Right cardiac atrium (tissue), 5 donors: ENCODE data around the gene SLC46A1. TPM values are rescaled to one million over a fixed set of nuclear protein-coding genes. Genes with fewer than 3 reads are reported as not detected.

ENCODE experiments used
- ATAC-seq, 2 donors: fragments of 200-7000 bp; cut with Tn5 transposase; one replicate each; pipeline versions ENCODE4 v1.8.0 to v1.9.1; 2020; ENCODE audit warnings: moderate library complexity in 2 of 2, mild to moderate bottlenecking in 1 of 2
- DNase-seq, 3 donors: peaks; one replicate each; pipeline ENCODE4 v3.0.0-alpha.2; 2020
- H3K27ac ChIP-seq: one replicate; pipeline ENCODE4 v1.5.1; 2013; ENCODE audit warnings: mild to moderate bottlenecking, low read length, control low read depth, moderate library complexity
- H3K27me3 ChIP-seq: one replicate; pipeline ENCODE4 v1.6.1; 2013; ENCODE audit not compliant: control insufficient read depth, insufficient read depth
- H3K4me1 ChIP-seq: one replicate; pipeline ENCODE4 v1.6.1; 2013; ENCODE audit warnings: low read length; ENCODE audit not compliant: control insufficient read depth, insufficient read depth
- H3K4me3 ChIP-seq: one replicate; pipeline ENCODE4 v1.5.1; 2013; ENCODE audit warnings: low read length, control low read depth
- H3K9me3 ChIP-seq: one replicate; pipeline ENCODE4 v1.6.1; 2013; ENCODE audit warnings: low read length; ENCODE audit not compliant: control insufficient read depth
- WGBS: extraction: QIAGEN DNeasy Blood & Tissue Kit; methylation state at CpG from one replicate; pipeline ENCODE4 v1.1.7; 2013; 5-methylcytosine and 5-hydroxymethylcytosine counted together
- intact Hi-C, 4 donors: fragments of 100-400 bp; cut with DNase I; formaldehyde crosslinking; loops; one replicate each; pipeline versions ENCODE4 v1.11.0 to v1.14.0; 2022 to 2023
- polyA plus RNA-seq: library from polyadenylated mRNA; stranded (reverse); fragments of 200-250 nt; gene quantifications from one replicate; pipeline ENCODE4 v1.2.3, GENCODE V29; 2013
- total RNA-seq, 4 donors: library from RNA; stranded (reverse); fragmentation: NEBNext Ultra II Directional; extraction: Animal tissue kit (Norgen Biotek cat#: 25700); gene quantifications; one replicate each; pipeline ENCODE4 v1.2.1, GENCODE V29; 2021
- donor health status: healthy with polysubstance abuse.
- donor health status: DM: no; HTN: yes; CAD: no.
- donor health status: DM: no; HTN: no; CAD: no.
- donor health status: DM: no; HTN: yes; CAD: no; lungs with severe emphysema.
- donor health status: DM: yes; HTN: yes; CAD: no.

The SLC46A1 gene
- total and polyA plus RNA-seq, 5 donors: 3.0 to 9.2 (median 7.0) TPM

GRCh38 chr17:28367641-28368305, 38.2 kb downstream of the SLC46A1 start:
- Histone ChIP-seq H3K4me3 (no peak overlapping the region), H3K27me3 (no peaks in the 10 kb centered on the region), H3K4me1 (peaks cover 10% of the 10 kb centered on the region), H3K27ac (no peak overlapping the region), H3K9me3 (no peaks in the 10 kb centered on the region)
- ATAC-seq (no peak), DNase-seq (no peak)
- intact Hi-C loops: no loop called here
- WGBS: 91% methylated on average over 21 of the region's 21 CpGs

GRCh38 chr17:28366605-28367004, 39.4 kb downstream of the SLC46A1 start:
- WGBS: 83% methylated on average over 1 of the region's 1 CpG

GRCh38 chr17:28365487-28365886, 40.5 kb downstream of the SLC46A1 start:
- intact Hi-C loops: no loop called here
- DNase-seq: no peak
- H3K4me1 ChIP-seq: peaks cover 7% of the 10 kb centered on the region
- 86% methylated on average over 3 of the region's 3 CpGs for WGBS
- no peaks in the 10 kb centered on the region for H3K27me3 ChIP-seq
- no peak for ATAC-seq
- H3K4me3 ChIP-seq: no peak overlapping the region
- H3K27ac ChIP-seq: no peak overlapping the region
- no peaks in the 10 kb centered on the region for H3K9me3 ChIP-seq

More at GRCh38 chr17:28366605-28367004, 39.4 kb downstream of the SLC46A1 start:
- H3K4me3 ChIP-seq: no peak overlapping the region
- H3K27ac ChIP-seq: no peak overlapping the region
- intact Hi-C loops: no loop called here
- ATAC-seq (no peak), DNase-seq (no peak)
- no peaks in the 10 kb centered on the region for H3K27me3 ChIP-seq
- H3K9me3 ChIP-seq: no peaks in the 10 kb centered on the region
- H3K4me1 ChIP-seq: peaks cover 9% of the 10 kb centered on the region

- no peaks in the 10 kb centered on the region for H3K27me3 ChIP-seq
- WGBS: 90% methylated on average over 13 of the region's 13 CpGs
- H3K4me3 ChIP-seq: no peak within 1 kb of the TSS
- no peaks in the 10 kb centered on the region for H3K4me1 ChIP-seq
- intact Hi-C loops: no loop called here
- H3K9me3 ChIP-seq: no peaks in the 10 kb centered on the region
- no peak within 1 kb of the TSS for H3K27ac ChIP-seq
- DNase-seq (no peak), ATAC-seq (no peak)
Observed at GRCh38 chr17:28364665-28365363, 41.2 kb downstream of the SLC46A1 start, which contains the start of gene SEBOX. SEBOX (minus strand) TSS chr17:28365199; CDS start chr17:28365151, 48 bp downstream.

- no peak for ATAC-seq
- Histone ChIP-seq H3K27me3 (no peaks in the 10 kb centered on the region), H3K27ac (no peak overlapping the region), H3K4me3 (no peak overlapping the region), H3K4me1 (no peaks in the 10 kb centered on the region), H3K9me3 (no peaks in the 10 kb centered on the region)
- WGBS: 90% methylated on average over 8 of the region's 8 CpGs
- intact Hi-C loops: no loop called here
- no peak for DNase-seq
Observed at GRCh38 chr17:28363776-28364650, 42.0 kb downstream of the SLC46A1 start.

- Histone ChIP-seq H3K4me3 (no peak overlapping the region), H3K27ac (no peak overlapping the region), H3K4me1 (no peaks in the 10 kb centered on the region), H3K27me3 (no peaks in the 10 kb centered on the region), H3K9me3 (no peaks in the 10 kb centered on the region)
- intact Hi-C loops: no loop called here
- WGBS: 90% methylated on average over 5 of the region's 5 CpGs
- ATAC-seq (no peak), DNase-seq (no peak)
Observed at GRCh38 chr17:28363186-28363585, 42.8 kb downstream of the SLC46A1 start.

GRCh38 chr17:28357901-28358197, 48.2 kb downstream of the SLC46A1 start:
- ATAC-seq: no peak

GRCh38 chr17:28357061-28357900, 48.7 kb downstream of the SLC46A1 start, which contains the start of gene POLDIP2:
POLDIP2 (minus strand) TSS chr17:28357527; CDS start chr17:28357448, 79 bp downstream.
- H3K27me3 ChIP-seq: no peaks in the 10 kb centered on the region
- under 1% methylated on average over 80 of the region's 80 CpGs for WGBS
- H3K4me1 ChIP-seq: no peaks in the 10 kb centered on the region
- DNase-seq: peak; percentile 95 to 99 (median 98)
- peak within 1 kb of the TSS; percentile 92 for H3K4me3 ChIP-seq
- peak within 1 kb of the TSS; percentile 71 for H3K27ac ChIP-seq
- ATAC-seq: peak; percentile 99
- intact Hi-C loops: no loop called here
- no peaks in the 10 kb centered on the region for H3K9me3 ChIP-seq

More at GRCh38 chr17:28357901-28358197, 48.2 kb downstream of the SLC46A1 start:
- Histone ChIP-seq H3K4me3 (peak overlapping the region; percentile 92), H3K9me3 (no peaks in the 10 kb centered on the region), H3K27ac (peak overlapping the region; percentile 71), H3K27me3 (no peaks in the 10 kb centered on the region), H3K4me1 (no peaks in the 10 kb centered on the region)
- intact Hi-C loops: no loop called here
- DNase-seq: no peak
- WGBS: 8% methylated on average over 4 of the region's 4 CpGs

- intact Hi-C loops: no loop called here
- 93% methylated on average over 7 of the region's 7 CpGs for WGBS
- no peaks in the 10 kb centered on the region for H3K27me3 ChIP-seq
- H3K27ac ChIP-seq: no peak overlapping the region
- DNase-seq: no peak
- H3K4me3 ChIP-seq: no peak overlapping the region
- H3K9me3 ChIP-seq: no peaks in the 10 kb centered on the region
- H3K4me1 ChIP-seq: peaks cover 2% of the 10 kb centered on the region
- no peak for ATAC-seq
Observed at GRCh38 chr17:28350271-28350670, 55.7 kb downstream of the SLC46A1 start.

GRCh38 chr17:28348979-28349378, 57.0 kb downstream of the SLC46A1 start:
- H3K4me1 ChIP-seq: peaks cover 2% of the 10 kb centered on the region
- no peak for DNase-seq
- H3K27ac ChIP-seq: no peak overlapping the region
- no peaks in the 10 kb centered on the region for H3K27me3 ChIP-seq
- no peak overlapping the region for H3K4me3 ChIP-seq
- H3K9me3 ChIP-seq: no peaks in the 10 kb centered on the region
- WGBS: 81% methylated on average over 3 of the region's 3 CpGs
- ATAC-seq: peak in 1 of 2 donors; percentile 21
- intact Hi-C loops: no loop called here
